ENCODE data around the gene CTSA. TPM values are rescaled to one million over a fixed set of nuclear protein-coding genes. Genes with fewer than 3 reads are reported as not detected.
"Not testable (repeated sequence)": the region's sequence is repeated elsewhere in the genome, so short reads cannot be mapped to it uniquely, and the experiment has no call there.

Gene CTSA
- total RNA-seq, 1 donor from 2014 or later: 136 TPM

DNA sequence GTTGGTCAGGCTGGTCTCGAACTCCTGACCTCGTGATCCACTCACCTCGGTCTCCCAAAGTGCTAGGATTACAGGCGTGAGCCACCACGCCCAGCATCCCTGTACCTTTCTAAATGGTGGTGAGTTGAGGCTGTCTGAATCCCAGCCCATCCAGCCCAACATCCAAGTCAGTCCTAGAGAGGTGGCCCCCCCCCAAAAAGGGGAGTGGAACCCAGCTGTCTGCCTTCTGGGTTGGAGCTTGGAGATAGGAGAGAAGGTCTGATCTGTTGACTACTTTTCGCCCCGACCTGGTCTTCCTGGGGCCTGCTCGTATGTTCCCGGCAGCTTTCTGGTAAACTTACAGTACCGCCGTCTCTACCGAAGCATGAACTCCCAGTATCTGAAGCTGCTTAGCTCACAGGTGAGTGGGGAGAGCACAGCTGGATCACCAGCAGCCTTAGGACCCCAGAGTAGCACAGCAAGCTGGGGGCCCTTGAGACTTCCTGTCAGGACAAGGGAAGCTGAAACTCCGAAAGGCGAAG lies 5.6 kb downstream of the CTSA start:
- peaks cover 3% of the 10 kb centered on the region for H3K36me3 ChIP-seq (ENCODE audit: control insufficient read depth, insufficient read depth, low read length)
- H3K4me3 ChIP-seq (ENCODE audit: low read depth, low read length): no peak overlapping the region
- no peaks in the 10 kb centered on the region for H3K27me3 ChIP-seq (ENCODE audit: control insufficient read depth, insufficient read depth, low read length)
- no peak for TF ChIP-seq CTCF (IDR thresholded peaks at IDR 0.05; ENCODE audit: insufficient read depth, low read length, poor library complexity, severe bottlenecking)
- DNase-seq (ENCODE audit: low read depth): no peak

DNA sequence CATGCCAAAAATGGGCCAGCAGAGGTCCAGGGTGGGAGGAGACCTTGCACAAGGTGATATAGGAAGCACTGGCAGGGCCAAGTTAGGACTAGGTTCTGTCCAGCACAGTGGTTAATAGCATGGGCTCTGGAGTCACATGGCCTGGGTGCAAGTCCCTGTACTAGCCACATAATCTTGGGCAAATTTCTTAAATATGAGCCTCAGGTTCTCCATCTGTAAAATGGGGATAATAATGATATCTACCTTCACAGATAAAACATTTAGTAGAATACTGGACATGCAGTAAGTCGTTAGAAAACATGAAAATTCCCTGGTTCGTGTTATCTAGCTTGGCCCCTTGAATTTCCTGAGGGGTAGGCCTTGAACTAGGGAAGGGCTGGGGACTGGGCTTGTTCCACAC lies 6.2 kb downstream of the CTSA start:
- Histone ChIP-seq H3K4me3 (ENCODE audit: low read depth, low read length) (no peak overlapping the region), H3K36me3 (ENCODE audit: control insufficient read depth, insufficient read depth, low read length) (peaks cover 3% of the 10 kb centered on the region), H3K27me3 (ENCODE audit: control insufficient read depth, insufficient read depth, low read length) (no peaks in the 10 kb centered on the region)
- no peak for TF ChIP-seq CTCF (IDR thresholded peaks at IDR 0.05; ENCODE audit: insufficient read depth, low read length, poor library complexity, severe bottlenecking)
- DNase-seq (ENCODE audit: low read depth): no peak

- peaks cover 3% of the 10 kb centered on the region for H3K36me3 ChIP-seq (ENCODE audit: control insufficient read depth, insufficient read depth, low read length)
- H3K27me3 ChIP-seq (ENCODE audit: control insufficient read depth, insufficient read depth, low read length): no peaks in the 10 kb centered on the region
- no peak for TF ChIP-seq CTCF (IDR thresholded peaks at IDR 0.05; ENCODE audit: insufficient read depth, low read length, poor library complexity, severe bottlenecking)
- no peak overlapping the region for H3K4me3 ChIP-seq (ENCODE audit: low read depth, low read length)
- DNase-seq (ENCODE audit: low read depth): no peak
Measured at GRCh38 chr20:45897692-45898091, 6.6 kb downstream of the CTSA start.

DNA sequence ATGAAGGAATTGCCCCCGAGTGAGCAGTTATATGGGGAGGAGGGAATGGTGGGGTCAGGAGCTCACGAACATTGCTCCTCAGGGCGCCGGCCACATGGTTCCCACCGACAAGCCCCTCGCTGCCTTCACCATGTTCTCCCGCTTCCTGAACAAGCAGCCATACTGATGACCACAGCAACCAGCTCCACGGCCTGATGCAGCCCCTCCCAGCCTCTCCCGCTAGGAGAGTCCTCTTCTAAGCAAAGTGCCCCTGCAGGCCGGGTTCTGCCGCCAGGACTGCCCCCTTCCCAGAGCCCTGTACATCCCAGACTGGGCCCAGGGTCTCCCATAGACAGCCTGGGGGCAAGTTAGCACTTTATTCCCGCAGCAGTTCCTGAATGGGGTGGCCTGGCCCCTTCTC lies 7.2 kb downstream of the CTSA start:
- no peaks in the 10 kb centered on the region for H3K27me3 ChIP-seq (ENCODE audit: control insufficient read depth, insufficient read depth, low read length)
- no peak overlapping the region for H3K4me3 ChIP-seq (ENCODE audit: low read depth, low read length)
- no peak for DNase-seq (ENCODE audit: low read depth)
- H3K36me3 ChIP-seq (ENCODE audit: control insufficient read depth, insufficient read depth, low read length): peaks cover 1% of the 10 kb centered on the region
- TF ChIP-seq CTCF (IDR thresholded peaks at IDR 0.05; ENCODE audit: insufficient read depth, low read length, poor library complexity, severe bottlenecking): no peak

- Histone ChIP-seq H3K36me3 (ENCODE audit: control insufficient read depth, insufficient read depth, low read length) (peaks cover 1% of the 10 kb centered on the region), H3K4me3 (ENCODE audit: low read depth, low read length) (no peak overlapping the region)
Measured at GRCh38 chr20:45899046-45899835, 8.1 kb downstream of the CTSA start.

DNA sequence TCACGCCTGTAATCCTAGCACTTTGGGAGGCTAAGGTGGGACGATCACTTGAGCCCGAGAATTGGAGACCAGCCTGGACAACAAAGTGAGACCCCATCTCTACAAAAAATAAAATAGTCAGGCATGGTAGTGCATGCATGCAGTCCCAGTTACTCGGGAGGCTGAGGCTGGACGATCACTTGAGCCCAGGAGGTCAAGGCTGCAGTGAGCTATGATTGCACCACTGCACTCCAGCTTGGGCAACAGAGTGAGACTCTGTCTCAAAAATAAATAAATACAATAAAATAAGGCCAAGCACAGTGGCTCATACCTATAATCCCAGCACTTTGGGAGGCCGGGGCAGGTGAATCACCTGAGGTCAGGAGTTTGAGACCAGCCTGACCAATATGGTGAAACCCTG lies 10.2 kb downstream of the CTSA start:
- not testable (repeated sequence) for H3K27me3 ChIP-seq (ENCODE audit: control insufficient read depth, insufficient read depth, low read length); H3K4me3 ChIP-seq (ENCODE audit: low read depth, low read length); DNase-seq (ENCODE audit: low read depth); H3K36me3 ChIP-seq (ENCODE audit: control insufficient read depth, insufficient read depth, low read length)

More at GRCh38 chr20:45899046-45899835, 8.1 kb downstream of the CTSA start:
- no peak for TF ChIP-seq CTCF (IDR thresholded peaks at IDR 0.05; ENCODE audit: insufficient read depth, low read length, poor library complexity, severe bottlenecking)
- no peak for DNase-seq (ENCODE audit: low read depth)
- H3K27me3 ChIP-seq (ENCODE audit: control insufficient read depth, insufficient read depth, low read length): no peaks in the 10 kb centered on the region

Data from kidney epithelial cell (primary cell).